Kidney tubule cell (primary cell): Measurements from ENCODE around the gene TXNDC5.

Experiments used
- DNase-seq: peaks from one replicate; pipeline ENCODE4 v3.0.0-alpha.2; 2018; ENCODE audit warnings: low spot score

TXNDC5 gene

DNA sequence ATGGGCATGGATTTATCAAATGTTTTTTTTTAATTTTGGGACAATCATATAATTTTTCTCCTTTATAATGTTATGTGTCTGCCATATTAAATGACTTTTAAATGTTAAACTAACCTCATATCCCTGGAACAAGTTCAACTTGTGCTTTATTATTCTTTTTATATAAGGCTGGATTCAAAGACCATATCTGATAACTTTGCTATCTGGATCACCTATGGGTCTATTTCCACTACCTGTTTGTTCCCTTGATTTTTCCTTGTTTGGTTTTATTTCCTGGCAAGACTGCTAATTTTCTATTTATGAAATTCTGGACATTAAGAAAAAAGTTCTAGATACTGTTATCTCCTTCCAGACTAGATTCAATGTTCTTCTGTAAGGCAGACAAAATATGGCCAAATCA is 58.8 kb downstream of the TXNDC5 start:
- no peak for DNase-seq

DNA sequence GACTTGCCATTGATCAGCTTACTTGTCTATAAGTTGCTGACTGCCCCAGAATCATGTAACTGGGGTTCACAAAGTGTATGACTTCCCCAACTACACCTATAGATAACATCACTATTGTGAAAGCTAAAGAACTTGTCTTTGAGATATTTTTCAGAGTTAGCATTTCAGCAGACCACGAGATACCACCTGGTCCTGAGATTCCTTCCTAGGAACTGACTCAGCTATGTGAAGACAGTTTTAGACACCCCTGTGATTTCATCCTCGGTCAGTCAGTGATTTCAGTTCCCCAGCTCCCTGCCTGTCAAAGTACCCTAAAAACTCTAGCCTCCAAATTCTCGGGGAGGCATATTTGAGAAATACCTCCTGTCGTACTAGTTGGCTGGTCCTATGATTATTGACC is 62.4 kb downstream of the TXNDC5 start:
- no peak for DNase-seq

DNA sequence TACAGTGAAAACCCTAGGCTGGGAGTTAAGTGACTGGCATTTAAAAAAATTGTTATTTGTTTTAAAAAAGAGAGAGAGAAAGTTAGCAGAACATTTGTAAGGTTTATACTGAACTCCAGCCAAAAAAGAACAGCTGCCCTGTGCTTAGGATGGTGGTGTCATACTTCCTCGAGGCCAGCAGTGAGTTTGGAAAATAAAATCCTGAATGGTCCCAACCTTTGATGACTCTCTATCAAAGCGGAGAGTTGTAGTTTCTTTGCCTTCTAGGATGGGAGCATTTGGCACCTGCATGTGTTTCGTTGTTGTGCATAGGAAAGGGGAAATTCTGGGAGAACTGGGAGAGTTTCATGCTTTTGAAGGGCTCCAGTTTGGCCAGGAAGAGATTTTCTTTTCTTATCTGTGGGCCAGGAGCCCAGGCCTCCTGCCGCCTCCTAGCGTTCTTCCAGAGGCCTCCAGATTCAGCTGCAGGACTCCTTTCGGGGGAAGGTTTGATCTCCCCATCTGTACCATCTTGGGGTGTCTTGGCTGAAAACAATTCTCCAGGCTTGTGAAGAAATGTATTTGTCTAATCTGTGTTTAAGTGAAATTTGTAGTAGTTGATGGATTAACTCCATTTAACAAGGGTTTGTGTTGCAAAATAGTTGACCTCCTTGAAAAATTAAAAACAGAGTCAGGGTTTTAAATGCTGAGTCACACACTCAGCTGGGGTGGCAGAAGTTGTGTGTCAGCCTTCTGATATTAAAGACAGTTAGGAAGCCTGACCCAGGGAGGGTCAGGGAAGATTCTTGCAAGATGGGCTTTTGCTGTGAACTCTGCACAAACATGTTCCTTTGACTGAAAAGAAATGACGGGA is 63.4 kb downstream of the TXNDC5 start:
- DNase-seq, result peak; percentile 10

GRCh38 chr6:7841781-7842468 is 68.7 kb downstream of the TXNDC5 start:
- DNase-seq, result no peak

DNA sequence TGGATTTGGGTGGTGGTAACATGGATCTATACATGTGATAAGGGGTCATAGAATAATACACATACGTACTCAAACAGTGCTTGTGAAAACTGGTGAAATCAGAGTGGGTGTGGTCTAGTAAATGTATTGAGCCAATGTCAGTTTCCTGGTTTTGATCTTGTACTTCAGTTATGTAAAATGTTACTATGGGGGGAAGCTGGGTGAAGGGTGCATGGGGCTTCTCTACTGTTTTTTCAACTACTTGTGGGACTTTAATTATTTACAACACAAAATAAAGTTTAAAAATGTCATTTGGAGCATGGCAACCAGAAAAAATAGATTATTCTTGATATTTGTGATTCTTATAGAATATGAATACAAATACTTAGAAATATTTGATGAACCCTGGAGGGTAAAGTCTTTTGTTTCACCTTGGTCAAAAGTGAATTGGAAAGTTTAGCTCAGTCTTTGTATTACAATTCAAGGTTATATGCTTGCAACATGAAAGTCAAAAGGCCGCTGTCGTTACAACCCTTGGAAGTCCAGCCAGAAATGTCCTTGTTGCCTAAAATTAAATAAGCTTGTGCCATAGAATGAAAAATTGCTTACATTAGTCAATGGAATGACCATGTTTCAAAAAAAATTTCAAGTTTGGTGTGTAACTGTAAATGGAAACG is 74.1 kb downstream of the TXNDC5 start:
- DNase-seq, result no peak

- DNase-seq, result no peak
Observed at GRCh38 chr6:7833751-7834070, 76.9 kb downstream of the TXNDC5 start.

GRCh38 chr6:7832904-7833750 is 77.5 kb downstream of the TXNDC5 start:
- DNase-seq, result no peak
